Prostate gland (tissue), 2 donors: ENCODE measurements around the gene ASGR1. TPM values are rescaled to one million over a fixed set of nuclear protein-coding genes. Genes with fewer than 3 reads are reported as not detected.
"Not testable (repeated sequence)": the region's sequence is repeated elsewhere in the genome, so short reads cannot be mapped to it uniquely, and the experiment has no call there.

ENCODE experiments used
- DNase-seq: peaks from one replicate; pipeline ENCODE4 v3.0.0-alpha.2; 2019; ENCODE audit warnings: low spot score
- H3K27ac ChIP-seq, 2 donors: fragments of 200-600 bp; sonication (generic); 2 replicates each; pipeline ENCODE4 v1.5.1; 2017 to 2019
- H3K27me3 ChIP-seq: fragments of 200-600 bp; sonication (generic); replicated peaks from 2 replicates; pipeline ENCODE4 v1.5.1; 2019; ENCODE audit not compliant: insufficient read depth
- H3K36me3 ChIP-seq, 2 donors: fragments of 200-600 bp; sonication (generic); 1 replicate in 1 of 2; 2 replicates in 1 of 2; pipeline versions ENCODE4 v1.5.1 to v1.8.1; 2017 to 2019
- H3K4me1 ChIP-seq: fragments of 200-600 bp; sonication (generic); replicated peaks from 2 replicates; pipeline ENCODE4 v1.5.1; 2019
- H3K4me3 ChIP-seq, 2 donors: fragments of 200-600 bp; sonication (generic); 2 replicates each; pipeline ENCODE4 v1.5.1; 2017 to 2019
- H3K9me3 ChIP-seq: fragments of 200-600 bp; sonication (generic); 2 replicates; pipeline ENCODE4 v1.5.1; 2017
- POLR2A ChIP-seq: fragments of 450-650 bp; IDR thresholded peaks from one replicate; pipeline ENCODE4 v1.6.1; 2016; ENCODE audit warnings: antibody characterized with exemption, mild to moderate bottlenecking
- POLR2AphosphoS5 ChIP-seq: sonication (generic); formaldehyde crosslinking; IDR thresholded peaks from one replicate; pipeline ENCODE4 v1.6.1; 2017; ENCODE audit warnings: antibody characterized with exemption
- WGBS: methylation state at CpG from one replicate; pipeline ENCODE4 v1.1.5; 2018; 5-methylcytosine and 5-hydroxymethylcytosine counted together
- intact Hi-C: fragments of 100-400 bp; cut with DNase I; formaldehyde crosslinking; loops from one replicate; pipeline ENCODE4 v1.14.2; 2022
- total RNA-seq, 2 donors: library from RNA; depleted of rRNA; stranded (reverse); fragments of >200 nt; gene quantifications; one replicate each; pipeline ENCODE4 v1.1.0, GENCODE V29; 2016
- TF ChIP-seq, protein P1 (sequence below), 4 experiments: fragments of 200-600 bp in 2 of 4; fragments of 450-650 bp in 2 of 4; sonication (generic) in 2 of 4; IDR thresholded peaks; 1 replicate in 3 of 4; 2 replicates in 1 of 4; pipeline ENCODE4 v1.5.1; 2016 to 2019; ENCODE audit warnings: antibody characterized with exemption in 4 of 4, mild to moderate bottlenecking in 2 of 4, moderate library complexity in 2 of 4

Gene ASGR1
- total RNA-seq, 2 donors from 2014 or later: 0.50 to 9.4 TPM

DNA sequence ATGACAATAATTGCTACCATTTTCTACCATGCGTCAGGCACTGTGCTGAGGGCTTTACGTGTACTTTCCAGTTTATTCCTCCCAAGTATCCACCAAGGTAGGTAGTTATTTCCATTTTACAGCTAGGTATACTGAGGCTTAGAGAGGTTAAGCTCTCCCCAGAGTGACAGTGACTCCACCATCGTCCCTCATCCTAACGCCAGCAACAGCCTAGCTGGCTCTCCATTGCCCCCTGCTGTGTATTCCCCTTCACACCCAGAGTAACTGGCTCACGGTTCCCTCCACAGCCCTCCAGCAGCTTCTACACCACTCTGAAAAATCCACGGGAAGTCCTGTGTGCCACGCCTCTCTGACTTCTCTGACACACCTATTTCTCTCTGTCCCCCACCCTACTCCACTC, 7.1 kb upstream of the ASGR1 start:
- no peaks in the 10 kb centered on the region for H3K36me3 ChIP-seq
- intact Hi-C loops: no loop called here
- H3K4me3 ChIP-seq: no peak overlapping the region
- TF ChIP-seq POLR2A (no peak), POLR2AphosphoS5 (no peak)
- TF ChIP-seq, protein P1, sequence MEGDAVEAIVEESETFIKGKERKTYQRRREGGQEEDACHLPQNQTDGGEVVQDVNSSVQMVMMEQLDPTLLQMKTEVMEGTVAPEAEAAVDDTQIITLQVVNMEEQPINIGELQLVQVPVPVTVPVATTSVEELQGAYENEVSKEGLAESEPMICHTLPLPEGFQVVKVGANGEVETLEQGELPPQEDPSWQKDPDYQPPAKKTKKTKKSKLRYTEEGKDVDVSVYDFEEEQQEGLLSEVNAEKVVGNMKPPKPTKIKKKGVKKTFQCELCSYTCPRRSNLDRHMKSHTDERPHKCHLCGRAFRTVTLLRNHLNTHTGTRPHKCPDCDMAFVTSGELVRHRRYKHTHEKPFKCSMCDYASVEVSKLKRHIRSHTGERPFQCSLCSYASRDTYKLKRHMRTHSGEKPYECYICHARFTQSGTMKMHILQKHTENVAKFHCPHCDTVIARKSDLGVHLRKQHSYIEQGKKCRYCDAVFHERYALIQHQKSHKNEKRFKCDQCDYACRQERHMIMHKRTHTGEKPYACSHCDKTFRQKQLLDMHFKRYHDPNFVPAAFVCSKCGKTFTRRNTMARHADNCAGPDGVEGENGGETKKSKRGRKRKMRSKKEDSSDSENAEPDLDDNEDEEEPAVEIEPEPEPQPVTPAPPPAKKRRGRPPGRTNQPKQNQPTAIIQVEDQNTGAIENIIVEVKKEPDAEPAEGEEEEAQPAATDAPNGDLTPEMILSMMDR (IDR thresholded peaks at IDR 0.05): no peak
- 61% methylated on average over 7 of the region's 7 CpGs for WGBS
- no peaks in the 10 kb centered on the region for H3K9me3 ChIP-seq
- no peak overlapping the region for H3K27ac ChIP-seq
- no peaks in the 10 kb centered on the region for H3K4me1 ChIP-seq
- DNase-seq: no peak
- no peaks in the 10 kb centered on the region for H3K27me3 ChIP-seq

- no peak for DNase-seq
- WGBS: 90% methylated on average over 6 of the region's 6 CpGs
- H3K36me3 ChIP-seq: no peaks in the 10 kb centered on the region
- intact Hi-C loops: no loop called here
- H3K4me1 ChIP-seq: no peaks in the 10 kb centered on the region
- no peaks in the 10 kb centered on the region for H3K9me3 ChIP-seq
- no peak overlapping the region for H3K4me3 ChIP-seq
- no peak for TF ChIP-seq POLR2A
- no peak for TF ChIP-seq POLR2AphosphoS5
- TF ChIP-seq, protein P1 (IDR thresholded peaks at IDR 0.05): no peak
- H3K27me3 ChIP-seq: no peaks in the 10 kb centered on the region
- no peak overlapping the region for H3K27ac ChIP-seq
Measured at GRCh38 chr17:7184647-7185046, 5.5 kb upstream of the ASGR1 start.

DNA sequence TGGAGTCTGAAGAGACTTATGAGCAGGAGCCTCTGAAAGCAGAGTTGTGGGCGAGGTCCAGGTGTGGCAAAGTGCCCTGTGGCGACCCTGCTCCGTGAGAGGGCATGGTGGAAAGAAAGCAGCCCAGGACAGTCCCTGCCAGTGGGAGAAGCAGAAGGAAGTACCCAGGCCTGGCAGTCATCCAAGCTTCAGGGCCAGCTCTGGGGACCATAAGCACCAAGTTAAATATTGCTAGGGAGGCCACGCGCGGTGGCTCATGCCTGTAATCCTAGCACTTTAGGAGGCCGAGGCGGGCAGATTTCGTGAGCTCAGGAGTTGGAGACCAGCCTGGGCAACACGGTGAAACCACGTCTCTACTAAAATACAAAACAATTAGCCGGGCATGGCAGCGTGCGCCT, 4.9 kb upstream of the ASGR1 start:
- H3K27me3 ChIP-seq: no peaks in the 10 kb centered on the region
- 52% methylated on average over 14 of the region's 14 CpGs for WGBS
- TF ChIP-seq POLR2A (no peak), POLR2AphosphoS5 (no peak)
- TF ChIP-seq, protein P1 (IDR thresholded peaks at IDR 0.05): no peak
- H3K4me1 ChIP-seq: no peaks in the 10 kb centered on the region
- H3K9me3 ChIP-seq: no peaks in the 10 kb centered on the region
- no peak overlapping the region for H3K4me3 ChIP-seq
- H3K27ac ChIP-seq: no peak overlapping the region
- peak; percentile 42 for DNase-seq
- H3K36me3 ChIP-seq: no peaks in the 10 kb centered on the region
- intact Hi-C loops: no loop called here

- Histone ChIP-seq H3K9me3 (no peaks in the 10 kb centered on the region), H3K36me3 (no peaks in the 10 kb centered on the region), H3K4me3 (no peak overlapping the region), H3K27me3 (no peaks in the 10 kb centered on the region), H3K4me1 (no peaks in the 10 kb centered on the region), H3K27ac (no peak overlapping the region)
- TF ChIP-seq POLR2AphosphoS5 (no peak), POLR2A (no peak)
- TF ChIP-seq, protein P1 (IDR thresholded peaks at IDR 0.05): no peak
- no peak for DNase-seq
- intact Hi-C loops: no loop called here
- 84% methylated on average over 7 of the region's 7 CpGs for WGBS
Measured at GRCh38 chr17:7183433-7184090, 4.4 kb upstream of the ASGR1 start.

DNA sequence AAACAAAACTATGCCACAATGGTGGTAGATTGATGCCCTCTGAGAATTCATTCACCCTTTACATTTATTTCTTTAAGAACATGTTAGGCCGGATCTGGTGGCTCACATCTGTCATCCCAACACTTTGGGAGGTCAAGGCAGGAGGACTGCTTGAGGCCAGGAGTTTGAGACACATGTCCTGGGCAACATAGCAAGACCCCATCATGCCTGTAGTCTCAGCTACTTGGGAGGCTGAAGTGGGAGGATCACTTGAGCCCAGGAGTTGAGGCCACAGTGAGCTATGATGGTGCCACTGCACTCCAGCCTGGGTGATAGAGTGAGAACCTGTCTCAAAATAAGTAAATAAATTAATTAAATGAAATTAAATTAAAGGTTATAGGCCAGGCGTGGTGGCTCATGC, 2.9 kb upstream of the ASGR1 start:
- 94% methylated on average over 2 of the region's 2 CpGs for WGBS
- H3K27ac ChIP-seq, H3K27me3 ChIP-seq, intact Hi-C loops, H3K4me3 ChIP-seq, H3K4me1 ChIP-seq, H3K9me3 ChIP-seq, DNase-seq, H3K36me3 ChIP-seq: not testable (repeated sequence)
